HepG2 (cell line): ENCODE results near the gene CDC42EP4. TPM values are rescaled to one million over a fixed set of nuclear protein-coding genes. Genes with fewer than 3 reads are reported as not detected.

ENCODE experiments used
- AHDC1 ChIP-seq: sonication (generic); formaldehyde crosslinking; IDR thresholded peaks from 2 replicates; pipeline ENCODE4 v1.5.1; 2020; ENCODE audit warnings: mild to moderate bottlenecking, missing genetic modification reagents, borderline replicate concordance
- KIAA2018 ChIP-seq: sonication (generic); formaldehyde crosslinking; IDR thresholded peaks from 2 replicates; pipeline ENCODE4 v1.5.0; 2020; ENCODE audit warnings: mild to moderate bottlenecking, missing genetic modification reagents, borderline replicate concordance
- PAF1 ChIP-seq: IDR thresholded peaks from 2 replicates; pipeline ENCODE4 v1.6.1; 2016; ENCODE audit warnings: missing genetic modification reagents, missing compliant biosample characterization
- RARG ChIP-seq: sonication (generic); formaldehyde crosslinking; IDR thresholded peaks from 2 replicates; pipeline ENCODE4 v1.4.0; 2020; ENCODE audit warnings: low read depth, mild to moderate bottlenecking, missing genetic modification reagents
- RELA ChIP-seq: sonication (generic); formaldehyde crosslinking; IDR thresholded peaks from 2 replicates; pipeline ENCODE4 v1.4.0; 2020; ENCODE audit warnings: missing genetic modification reagents
- RXRB ChIP-seq: IDR thresholded peaks from 2 replicates; pipeline ENCODE4 v1.6.1; 2016; ENCODE audit warnings: borderline replicate concordance, missing genetic modification reagents, missing compliant biosample characterization
- SIN3B ChIP-seq: fragments of 150-350 bp; IDR thresholded peaks from 2 replicates; pipeline ENCODE4 v1.6.1; 2014; ENCODE audit warnings: low read length
- SP4 ChIP-seq: sonication (generic); formaldehyde crosslinking; IDR thresholded peaks from 2 replicates; pipeline ENCODE4 v1.8.1; 2023; ENCODE audit warnings: mild to moderate bottlenecking, missing genetic modification reagents
- TBL1XR1 ChIP-seq: fragments of 150-350 bp; IDR thresholded peaks from 2 replicates; pipeline ENCODE4 v1.6.1; 2014; ENCODE audit warnings: borderline replicate concordance, low read length; ENCODE audit not compliant: partially characterized antibody
- ZNF30 ChIP-seq: sonication (generic); formaldehyde crosslinking; IDR thresholded peaks from 2 replicates; pipeline ENCODE4 v1.5.0; 2020; ENCODE audit warnings: mild to moderate bottlenecking, missing genetic modification reagents
- ZNF329 ChIP-seq: sonication (generic); formaldehyde crosslinking; IDR thresholded peaks from 2 replicates; pipeline ENCODE4 v1.9.0; 2021; ENCODE audit warnings: low read depth, mild to moderate bottlenecking, missing genetic modification reagents
- ZNF335 ChIP-seq: sonication (generic); formaldehyde crosslinking; IDR thresholded peaks from 2 replicates; pipeline ENCODE4 v1.4.0; 2020; ENCODE audit warnings: missing genetic modification reagents
- ZNF367 ChIP-seq: sonication (generic); formaldehyde crosslinking; IDR thresholded peaks from 2 replicates; pipeline ENCODE4 v1.4.0; 2020; ENCODE audit warnings: missing genetic modification reagents, borderline replicate concordance
- ZNF816 ChIP-seq: sonication (generic); formaldehyde crosslinking; IDR thresholded peaks from 2 replicates; pipeline ENCODE4 v1.8.0; 2022; ENCODE audit warnings: missing genetic modification reagents, mild to moderate bottlenecking, borderline replicate concordance
- ZSCAN9 ChIP-seq: IDR thresholded peaks from 2 replicates; pipeline ENCODE4 v1.6.1; 2016; ENCODE audit warnings: borderline replicate concordance
- polyA plus RNA-seq, 8 experiments: library from polyadenylated mRNA; depleted of rRNA in 3 of 8; stranded (reverse) in 7 of 8; unstranded in 1 of 8; fragments of >200 nt; fragmentation: Illumina TruSeq in 4 of 8; extraction: Trizol in 4 of 8; gene quantifications; 2 replicates each; pipeline versions ENCODE4 v1.2.1 to v1.2.3, GENCODE V29; 2011 to 2016; ENCODE audit warnings: low read depth in 4 of 8, missing spikeins in 1 of 8, mixed read lengths in 1 of 8; ENCODE audit not compliant: insufficient read depth in 1 of 8
- total RNA-seq, 5 experiments: library from RNA; depleted of rRNA; stranded (reverse); fragments of >200 nt; fragmentation: Illumina TruSeq; extraction: Trizol; gene quantifications; 2 replicates each; pipeline ENCODE4 v1.2.3, GENCODE V29; 2016; ENCODE audit warnings: low read depth in 1 of 5
- TF ChIP-seq, protein P1 (sequence below): IDR thresholded peaks from 2 replicates; pipeline ENCODE4 v1.6.1; 2016; ENCODE audit warnings: mild to moderate bottlenecking

CDC42EP4 gene
- total and polyA plus RNA-seq, 2 of the 13 experiments (the other 11 are each of a cell fraction or from before 2014, with no cell fraction given) = 19.0 to 54.0 TPM

- TF ChIP-seq AHDC1 (CRISPR knock-in tag) (peak; percentile 68; the same call in 1 of the 2 replicates), RELA (CRISPR knock-in tag) (no peak), RXRB (CRISPR knock-in tag) (peak; percentile 52), ZNF367 (no peak), ZNF329 (CRISPR knock-in tag) (no peak), ZSCAN9 (CRISPR knock-in tag) (no peak), RARG (no peak), SP4 (no peak), ZNF30 (CRISPR knock-in tag) (no peak), SIN3B (no peak), ZNF335 (no peak), KIAA2018 (CRISPR knock-in tag) (no peak), ZNF816 (CRISPR knock-in tag) (no peak), PAF1 (no peak), TBL1XR1 (peak; percentile 33)
- TF ChIP-seq, protein P1, sequence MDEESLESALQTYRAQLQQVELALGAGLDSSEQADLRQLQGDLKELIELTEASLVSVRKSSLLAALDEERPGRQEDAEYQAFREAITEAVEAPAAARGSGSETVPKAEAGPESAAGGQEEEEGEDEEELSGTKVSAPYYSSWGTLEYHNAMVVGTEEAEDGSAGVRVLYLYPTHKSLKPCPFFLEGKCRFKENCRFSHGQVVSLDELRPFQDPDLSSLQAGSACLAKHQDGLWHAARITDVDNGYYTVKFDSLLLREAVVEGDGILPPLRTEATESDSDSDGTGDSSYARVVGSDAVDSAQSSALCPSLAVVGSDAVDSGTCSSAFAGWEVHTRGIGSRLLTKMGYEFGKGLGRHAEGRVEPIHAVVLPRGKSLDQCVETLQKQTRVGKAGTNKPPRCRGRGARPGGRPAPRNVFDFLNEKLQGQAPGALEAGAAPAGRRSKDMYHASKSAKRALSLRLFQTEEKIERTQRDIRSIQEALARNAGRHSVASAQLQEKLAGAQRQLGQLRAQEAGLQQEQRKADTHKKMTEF = peak; percentile 68
Observed at GRCh38 chr17:73278049-73278464, 33.7 kb downstream of the CDC42EP4 start (continued).
